Stomach smooth muscle (tissue), 2 donors: Measurements from ENCODE around the gene ZDHHC18.
"Not testable (repeated sequence)": the region's sequence is repeated elsewhere in the genome, so short reads cannot be mapped to it uniquely, and the experiment has no call there.

ENCODE experiments used
- H3K27ac ChIP-seq: one replicate; pipeline ENCODE4 v1.7.0; 2013; ENCODE audit warnings: mild to moderate bottlenecking, low read length, inconsistent platforms
- H3K27me3 ChIP-seq, 2 donors: one replicate each; pipeline ENCODE4 v1.7.0; 2013; ENCODE audit warnings: low read length in 2 of 2; ENCODE audit not compliant: insufficient read depth in 2 of 2, control insufficient read depth in 1 of 2
- H3K36me3 ChIP-seq, 2 donors: one replicate each; pipeline ENCODE4 v1.7.0; 2013; ENCODE audit warnings: low read length in 2 of 2; ENCODE audit not compliant: control insufficient read depth in 2 of 2, insufficient read depth in 2 of 2
- H3K4me1 ChIP-seq: one replicate; pipeline ENCODE4 v1.7.0; 2013; ENCODE audit warnings: low read length; ENCODE audit not compliant: control insufficient read depth, insufficient read depth
- H3K4me3 ChIP-seq, 2 donors: one replicate each; pipeline ENCODE4 v1.7.0; 2013; ENCODE audit warnings: low read length in 2 of 2
- H3K9ac ChIP-seq, 2 donors: one replicate each; pipeline ENCODE4 v1.7.0; 2013; ENCODE audit warnings: low read length in 2 of 2, mild to moderate bottlenecking in 1 of 2
- H3K9me3 ChIP-seq, 2 donors: one replicate each; pipeline ENCODE4 v1.7.0; 2013; ENCODE audit warnings: low read length in 2 of 2; ENCODE audit not compliant: control insufficient read depth in 2 of 2
- donor health status: healthy.
- donor health status: Pancreatic carcinoma.

Gene ZDHHC18

GRCh38 chr1:26881611-26882010 lies 55.1 kb downstream of the ZDHHC18 start:
- not testable (repeated sequence) for H3K27ac ChIP-seq, H3K27me3 ChIP-seq, H3K4me3 ChIP-seq, H3K9ac ChIP-seq, H3K4me1 ChIP-seq, H3K9me3 ChIP-seq
- peaks cover 57 to 60% of the 10 kb centered on the region in 2 donors for H3K36me3 ChIP-seq

GRCh38 chr1:26882696-26883463 lies 56.4 kb downstream of the ZDHHC18 start:
- Histone ChIP-seq H3K36me3 (peaks cover 49 to 61% of the 10 kb centered on the region in 2 donors), H3K27me3 (no peaks in the 10 kb centered on the region), H3K27ac (no peak overlapping the region)

GRCh38 chr1:26887125-26887524 lies 60.6 kb downstream of the ZDHHC18 start:
- Histone ChIP-seq H3K9me3 (no peaks in the 10 kb centered on the region), H3K27me3 (no peaks in the 10 kb centered on the region), H3K9ac (no peak overlapping the region), H3K36me3 (peaks cover 43 to 52% of the 10 kb centered on the region in 2 donors), H3K27ac (no peak overlapping the region), H3K4me3 (no peak overlapping the region), H3K4me1 (peaks cover 18% of the 10 kb centered on the region)

More at GRCh38 chr1:26882696-26883463, 56.4 kb downstream of the ZDHHC18 start:
- Histone ChIP-seq H3K9me3 (no peaks in the 10 kb centered on the region), H3K4me3 (no peak overlapping the region), H3K4me1 (peaks cover under 1% of the 10 kb centered on the region), H3K9ac (no peak overlapping the region)

GRCh38 chr1:26888231-26888630 lies 61.7 kb downstream of the ZDHHC18 start:
- Histone ChIP-seq H3K4me1 (peaks cover 18% of the 10 kb centered on the region), H3K36me3 (peaks cover 43 to 52% of the 10 kb centered on the region in 2 donors), H3K9ac (no peak overlapping the region)

GRCh38 chr1:26889551-26890466 lies 63.3 kb downstream of the ZDHHC18 start, which contains the start of gene GPN2:
Gene GPN2, minus strand, starts transcription at chr1:26890283. Its CDS starts 187 bp downstream, at chr1:26890096.
- H3K4me1 ChIP-seq: peaks cover 18% of the 10 kb centered on the region
- H3K9ac ChIP-seq: peak within 1 kb of the TSS; percentile 84 to 96
- H3K9me3 ChIP-seq: no peaks in the 10 kb centered on the region
- H3K4me3 ChIP-seq: peak within 1 kb of the TSS; percentile 94 to 97
- peaks cover 41 to 52% of the 10 kb centered on the region in 2 donors for H3K36me3 ChIP-seq
- H3K27me3 ChIP-seq: no peaks in the 10 kb centered on the region
- H3K27ac ChIP-seq: peak within 1 kb of the TSS; percentile 93

More at GRCh38 chr1:26888231-26888630, 61.7 kb downstream of the ZDHHC18 start:
- Histone ChIP-seq H3K27ac (no peak overlapping the region), H3K9me3 (no peaks in the 10 kb centered on the region), H3K27me3 (no peaks in the 10 kb centered on the region), H3K4me3 (no peak overlapping the region)

GRCh38 chr1:26890467-26890796 lies 63.9 kb downstream of the ZDHHC18 start:
- peak overlapping the region; percentile 93 for H3K27ac ChIP-seq
- H3K4me3 ChIP-seq: peak overlapping the region; percentile 94 to 97
- H3K9ac ChIP-seq: peak overlapping the region; percentile 84 to 96
- peaks cover 18% of the 10 kb centered on the region for H3K4me1 ChIP-seq
- no peaks in the 10 kb centered on the region for H3K27me3 ChIP-seq
- peaks cover 39 to 49% of the 10 kb centered on the region in 2 donors for H3K36me3 ChIP-seq
- H3K9me3 ChIP-seq: no peaks in the 10 kb centered on the region

- Histone ChIP-seq H3K27me3 (no peaks in the 10 kb centered on the region), H3K4me3 (no peak overlapping the region), H3K27ac (no peak overlapping the region), H3K4me1 (peaks cover 18% of the 10 kb centered on the region), H3K36me3 (peaks cover 35 to 40% of the 10 kb centered on the region in 2 donors), H3K9me3 (no peaks in the 10 kb centered on the region), H3K9ac (no peak overlapping the region)
Measured at GRCh38 chr1:26894263-26894662, 67.8 kb downstream of the ZDHHC18 start.

GRCh38 chr1:26897351-26897750 lies 70.9 kb downstream of the ZDHHC18 start:
- H3K36me3 ChIP-seq: peaks cover 33 to 34% of the 10 kb centered on the region in 2 donors
- no peaks in the 10 kb centered on the region for H3K27me3 ChIP-seq
- peaks cover 21% of the 10 kb centered on the region for H3K4me1 ChIP-seq
- no peak overlapping the region for H3K4me3 ChIP-seq
- H3K27ac ChIP-seq: no peak overlapping the region
- no peaks in the 10 kb centered on the region for H3K9me3 ChIP-seq
- no peak overlapping the region for H3K9ac ChIP-seq

GRCh38 chr1:26900001-26900814 lies 73.7 kb downstream of the ZDHHC18 start, which contains the start of gene GPATCH3:
Gene GPATCH3, minus strand, starts transcription at chr1:26900467. Its CDS starts 25 bp downstream, at chr1:26900442.
- H3K27ac ChIP-seq: peak within 1 kb of the TSS; percentile 87
- H3K36me3 ChIP-seq: peaks cover 11 to 13% of the 10 kb centered on the region in 2 donors
- H3K9ac ChIP-seq: peak within 1 kb of the TSS; percentile 92 to 96
- peaks cover 21% of the 10 kb centered on the region for H3K4me1 ChIP-seq
- H3K9me3 ChIP-seq: no peaks in the 10 kb centered on the region
- H3K27me3 ChIP-seq: no peaks in the 10 kb centered on the region
- peak within 1 kb of the TSS; percentile 93 to 99 for H3K4me3 ChIP-seq
